A673 (cell line): ENCODE measurements around the gene MTREX. TPM values are rescaled to one million over a fixed set of nuclear protein-coding genes. Genes with fewer than 3 reads are reported as not detected.

Source experiments
- BruUV-seq: library from RNA; stranded (reverse); fragments of 400-500 nt; replicated peaks from 2 replicates; lab custom pipeline; 2021; lab: Mats Ljungman, UMichigan
- CTCF ChIA-PET: fragments of 300-600 bp; sonication (Branson Sonifier 250); formaldehyde crosslinking; loops from one replicate; lab custom pipeline; 2022; ENCODE audit warnings: antibody characterized with exemption; lab: Charles Lee
- POLR2A ChIA-PET: fragments of 300-600 bp; sonication (Branson Sonifier 250); formaldehyde crosslinking; loops from one replicate; lab custom pipeline; 2022; ENCODE audit warnings: antibody characterized with exemption; ENCODE audit not compliant: low non-redundant PET; lab: Charles Lee
- DNase-seq: peaks from one replicate; pipeline ENCODE4 v3.0.0-alpha.2; 2015; ENCODE audit warnings: low spot score
- H3K27ac ChIP-seq: fragments of 200-600 bp; sonication (generic); 2 replicates; pipeline ENCODE4 v1.5.1; 2016; ENCODE audit warnings: mixed run types, low read depth, mild to moderate bottlenecking, mixed read lengths, antibody characterized with exemption, low read length; ENCODE audit not compliant: poor library complexity, severe bottlenecking
- H3K27me3 ChIP-seq: fragments of 200-600 bp; sonication (generic); replicated peaks from 2 replicates; pipeline ENCODE4 v1.6.1; 2017; ENCODE audit warnings: mixed run types, low read depth, mild to moderate bottlenecking, mixed read lengths, antibody characterized with exemption, low read length; ENCODE audit not compliant: insufficient read depth, poor library complexity
- H3K36me3 ChIP-seq: fragments of 200-600 bp; sonication (generic); 2 replicates; pipeline ENCODE4 v1.6.1; 2016; ENCODE audit warnings: mixed run types, mild to moderate bottlenecking, mixed read lengths, antibody characterized with exemption, low read length; ENCODE audit not compliant: insufficient read depth, poor library complexity, severe bottlenecking
- H3K4me1 ChIP-seq: fragments of 200-600 bp; sonication (generic); 2 replicates; pipeline ENCODE4 v1.6.1; 2017; ENCODE audit warnings: mixed run types, mild to moderate bottlenecking, mixed read lengths, antibody characterized with exemption, low read length; ENCODE audit not compliant: insufficient read depth, poor library complexity, severe bottlenecking
- H3K4me3 ChIP-seq: fragments of 200-600 bp; sonication (generic); 2 replicates; pipeline ENCODE4 v1.5.1; 2016; ENCODE audit warnings: low read depth, mixed run types, mild to moderate bottlenecking, mixed read lengths, low read length; ENCODE audit not compliant: poor library complexity, severe bottlenecking
- H3K9me3 ChIP-seq: fragments of 200-600 bp; sonication (generic); 2 replicates; pipeline ENCODE4 v1.6.1; 2016; ENCODE audit warnings: mixed run types, low read depth, mild to moderate bottlenecking, mixed read lengths, antibody characterized with exemption, low read length; ENCODE audit not compliant: poor library complexity, severe bottlenecking
- CTCF ChIP-seq: fragments of 300-800, 200-600 bp; sonication (generic); conservative IDR thresholded peaks from 2 replicates; pipeline ENCODE4 v1.5.1; 2017; ENCODE audit warnings: low read depth, mild to moderate bottlenecking, antibody characterized with exemption, low read length, moderate library complexity, mixed read lengths
- EZH2 ChIP-seq: fragments of 200-600 bp; sonication (generic); IDR thresholded peaks from 2 replicates; pipeline ENCODE4 v1.6.1; 2017; ENCODE audit warnings: borderline replicate concordance, low read depth, mild to moderate bottlenecking, mixed read lengths, antibody characterized with exemption, low read length; ENCODE audit not compliant: poor library complexity, severe bottlenecking
- intact Hi-C: fragments of 100-400 bp; cut with micrococcal nuclease; formaldehyde crosslinking; loops from one replicate; pipeline ENCODE4 v1.10.0; 2022; ENCODE audit not compliant: unreplicated experiment
- total RNA-seq: library from RNA; stranded (reverse); gene quantifications from 2 replicates; pipeline ENCODE4 v1.2.3, GENCODE V29; 2021

Gene MTREX
- total RNA-seq, 1 experiment from 2014 or later, result 135 TPM

DNA sequence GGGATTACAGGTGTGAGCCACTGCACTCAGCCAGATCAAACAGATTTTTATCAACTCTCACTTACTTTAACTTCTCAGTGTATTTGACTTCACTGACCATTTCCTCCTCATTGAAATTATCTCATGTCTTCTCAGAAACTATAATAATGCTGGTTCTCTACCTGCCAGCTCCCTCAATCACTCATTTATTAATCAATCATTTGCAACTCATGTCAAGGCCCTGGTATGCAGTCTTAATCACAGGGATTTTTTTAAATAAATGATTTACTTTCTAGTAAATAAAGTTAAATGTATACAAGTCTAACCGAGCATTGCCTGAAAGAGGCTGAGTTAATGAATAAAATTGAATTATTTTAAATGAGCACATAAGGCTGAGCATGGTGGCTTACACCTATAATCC, 163.7 kb downstream of the MTREX start:
- TF ChIP-seq EZH2, result no peak
- no peak for TF ChIP-seq CTCF
- BruUV-seq, result no TSS peak
- no peaks in the 10 kb centered on the region for H3K36me3 ChIP-seq
- H3K27ac ChIP-seq, result no peak overlapping the region
- CTCF ChIA-PET, result no interaction called here
- H3K4me3 ChIP-seq, result no peak overlapping the region
- intact Hi-C loops, result no loop called here
- no peaks in the 10 kb centered on the region for H3K9me3 ChIP-seq
- POLR2A ChIA-PET, result no interaction called here
- DNase-seq, result no peak
- H3K4me1 ChIP-seq, result no peaks in the 10 kb centered on the region
- no peaks in the 10 kb centered on the region for H3K27me3 ChIP-seq

DNA sequence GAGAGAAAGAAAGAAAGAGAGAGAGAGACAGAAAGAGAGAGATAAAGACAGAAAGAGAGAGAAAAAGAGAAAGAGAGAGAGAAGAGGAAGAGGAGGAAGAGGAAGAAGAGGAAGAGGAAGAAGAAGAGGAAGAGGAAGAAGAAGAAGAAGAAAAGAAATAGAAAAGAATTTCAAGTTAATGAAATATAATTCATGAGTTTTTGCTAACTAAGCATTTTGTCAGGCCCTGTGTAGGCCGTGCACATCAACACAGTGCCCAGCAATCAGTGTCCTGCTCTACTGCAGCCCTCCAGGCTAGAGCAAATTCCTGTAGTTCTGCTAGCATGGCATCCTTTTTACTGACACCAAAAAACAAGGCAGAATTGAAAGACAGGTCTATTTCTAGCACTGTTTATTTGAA, 164.9 kb downstream of the MTREX start:
- ChIA-PET CTCF (no interaction called here), POLR2A (no interaction called here)
- no TSS peak for BruUV-seq

More for the DNA sequence above, 164.9 kb downstream of the MTREX start:
- intact Hi-C loops, result no loop called here
- Histone ChIP-seq H3K36me3 (no peaks in the 10 kb centered on the region), H3K27me3 (no peaks in the 10 kb centered on the region), H3K9me3 (no peaks in the 10 kb centered on the region), H3K4me1 (no peaks in the 10 kb centered on the region), H3K27ac (no peak overlapping the region), H3K4me3 (no peak overlapping the region)
- no peak for TF ChIP-seq CTCF
- TF ChIP-seq EZH2, result no peak
- no peak for DNase-seq

Other genes with a start within 250 kb of the MTREX start
- gene GZMA, start 205.3 kb upstream of the MTREX start, total RNA-seq, result not detected in 2 replicates
- 52.2 and 54.7 TPM in 2 replicates for gene GPX8, start 147.8 kb upstream of the MTREX start, total RNA-seq
- gene CDC20B, start 134.8 kb upstream of the MTREX start, total RNA-seq, result not detected in 2 replicates
- 0.47 and 1.2 TPM in 2 replicates for gene MCIDAS, start 80.7 kb upstream of the MTREX start, total RNA-seq
- gene CCNO, start 74.4 kb upstream of the MTREX start, total RNA-seq, result 2.1 and 2.6 TPM in 2 replicates
- 28.6 and 30.3 TPM in 2 replicates for gene DHX29, start 295 bp upstream of the MTREX start, total RNA-seq
- gene PLPP1, start 227.0 kb downstream of the MTREX start, total RNA-seq, result 6.7 and 10.5 TPM in 2 replicates